GM19324 (cell line): Measurements from ENCODE around the gene VILL.
"Not testable (repeated sequence)": the region's sequence is repeated elsewhere in the genome, so short reads cannot be mapped to it uniquely, and the experiment has no call there.

ENCODE experiments used
- ATAC-seq: cut with Tn5 transposase; IDR thresholded peaks from one replicate; pipeline ENCODE4 v1.9.1; 2021; ENCODE audit warnings: mild to moderate bottlenecking, moderate library complexity; ENCODE audit not compliant: unreplicated experiment, low FRiP score

The VILL gene

DNA sequence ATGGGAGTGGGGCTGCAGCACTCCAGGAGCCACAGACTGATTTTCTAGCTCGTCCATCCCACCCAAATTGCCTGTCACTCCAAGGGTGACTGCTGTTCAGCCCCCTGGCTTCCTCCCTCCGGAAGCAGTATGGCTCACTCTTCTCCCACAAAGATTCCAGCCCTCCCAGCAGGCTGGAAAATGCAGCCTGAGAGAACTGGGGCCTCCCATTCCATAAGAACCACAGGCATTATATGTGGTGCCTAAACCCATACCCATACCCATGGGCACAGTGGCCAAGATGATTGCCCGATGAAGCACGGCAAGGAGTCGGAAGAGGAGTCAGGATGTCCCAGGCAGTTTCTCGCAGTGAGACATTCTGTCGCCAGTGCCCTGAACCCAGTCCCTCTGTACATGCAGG is 6.0 kb upstream of the VILL start:
- no peak for ATAC-seq

DNA sequence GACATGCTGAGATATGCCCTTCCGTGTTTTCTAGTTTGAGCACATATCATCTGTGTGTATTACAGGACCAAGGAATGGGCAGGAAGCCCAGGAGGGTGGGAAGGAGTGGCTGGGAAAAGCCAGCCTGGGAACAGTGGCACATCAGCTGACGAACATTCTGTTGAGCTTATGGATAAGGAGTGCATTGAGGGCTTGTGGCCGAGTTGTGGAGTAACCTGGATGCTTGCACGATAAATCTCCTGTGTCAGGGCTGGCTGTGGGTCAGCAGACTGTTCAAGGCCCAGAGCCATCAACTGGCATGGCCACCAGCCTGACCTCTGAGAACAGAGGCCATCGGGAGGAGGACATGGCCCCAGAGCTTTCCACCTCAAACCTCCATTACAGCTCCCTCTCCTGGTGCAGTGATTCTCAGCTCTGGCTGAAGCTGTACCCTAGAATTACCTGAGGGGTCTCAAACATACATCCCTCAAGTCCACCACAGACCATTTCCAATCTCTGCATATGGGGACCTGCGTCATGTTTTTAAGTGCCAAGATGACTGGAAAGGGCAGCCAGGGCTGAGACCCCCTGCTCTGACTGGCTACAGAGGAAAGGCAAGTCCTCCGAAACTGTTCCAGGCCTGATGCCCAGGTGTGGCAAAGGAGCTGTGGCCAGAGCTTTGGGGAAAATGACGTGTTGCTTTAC is 4.8 kb upstream of the VILL start:
- ATAC-seq = no peak

DNA sequence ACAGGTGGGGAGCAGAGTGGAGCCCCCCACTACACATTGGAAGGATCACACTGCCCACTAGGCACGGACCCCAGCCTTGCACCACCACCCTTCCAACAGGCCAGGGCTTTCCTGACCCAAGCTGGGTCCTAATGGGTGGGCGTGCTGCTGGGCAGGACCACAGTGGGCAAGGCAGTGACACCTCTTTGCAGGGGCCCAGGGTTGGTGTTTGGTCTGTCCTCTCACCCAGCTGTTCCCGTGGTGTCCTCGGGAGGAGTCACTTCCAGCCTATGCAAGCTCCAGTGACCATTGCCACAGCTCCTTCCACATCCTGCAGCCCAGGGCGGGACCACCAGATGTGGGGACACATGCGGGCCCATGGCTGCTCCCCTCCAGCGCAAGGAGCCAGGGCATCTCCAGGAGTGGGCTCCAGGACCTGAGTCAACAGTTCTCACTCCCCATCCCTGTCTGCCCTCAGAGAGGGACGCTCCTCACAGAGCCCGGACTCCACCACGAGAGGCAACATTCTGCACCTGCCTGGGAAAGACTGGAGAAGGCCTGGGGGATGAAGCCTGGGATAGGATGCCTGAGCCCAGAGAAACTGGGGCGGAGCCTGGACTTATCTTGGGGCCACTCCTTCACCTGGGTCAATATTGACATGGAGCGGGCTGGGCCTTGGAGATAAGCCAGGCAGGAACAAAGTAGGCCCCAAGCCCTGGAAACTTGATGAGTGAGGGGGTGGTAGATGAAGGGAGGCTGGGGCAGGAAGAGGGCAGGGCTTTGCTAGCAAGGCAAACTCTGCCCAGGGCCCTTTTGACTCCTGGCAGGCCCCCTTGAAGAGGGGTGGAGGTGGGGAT is 3.9 kb upstream of the VILL start:
- no peak for ATAC-seq

DNA sequence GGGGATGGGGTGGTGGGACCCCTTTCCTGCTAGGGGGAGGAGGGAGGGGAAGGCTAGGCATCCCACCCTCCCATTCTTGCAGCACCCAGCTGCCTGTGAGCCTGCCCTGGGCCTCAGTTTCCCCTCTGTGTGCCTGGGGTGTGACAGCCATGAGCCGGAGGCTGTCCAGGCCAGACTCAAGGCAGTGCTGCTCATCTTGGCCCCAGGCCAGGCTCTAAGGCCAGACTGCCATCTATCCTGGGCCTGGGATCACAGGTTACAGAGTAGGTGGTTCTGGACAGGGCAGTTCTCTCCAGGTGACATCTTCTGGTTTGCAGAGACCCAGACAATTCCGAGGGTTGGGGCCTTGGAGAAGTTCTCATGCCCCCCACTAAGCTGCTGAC is 3.3 kb upstream of the VILL start:
- ATAC-seq = no peak

DNA sequence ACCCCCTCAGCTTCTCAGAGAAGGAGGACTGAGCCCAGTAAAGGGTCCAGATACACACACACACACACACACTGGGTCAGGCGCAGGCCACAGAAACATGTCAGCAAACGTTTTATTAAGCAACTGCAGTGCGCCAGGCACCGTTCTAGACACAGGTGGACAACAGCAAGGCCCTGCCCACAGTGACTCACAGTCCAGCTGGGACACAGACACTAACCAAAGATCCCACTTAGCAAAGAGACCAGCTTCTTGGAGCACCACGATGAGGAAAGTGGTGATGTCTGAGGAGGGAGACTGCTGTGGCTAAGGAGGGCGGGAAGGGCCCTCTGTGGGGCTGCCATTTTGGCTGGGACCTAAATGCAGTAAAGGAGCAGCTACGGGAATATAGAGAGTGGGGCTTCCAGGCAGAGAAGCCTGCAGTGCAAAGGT is 2.8 kb upstream of the VILL start:
- ATAC-seq = no peak

DNA sequence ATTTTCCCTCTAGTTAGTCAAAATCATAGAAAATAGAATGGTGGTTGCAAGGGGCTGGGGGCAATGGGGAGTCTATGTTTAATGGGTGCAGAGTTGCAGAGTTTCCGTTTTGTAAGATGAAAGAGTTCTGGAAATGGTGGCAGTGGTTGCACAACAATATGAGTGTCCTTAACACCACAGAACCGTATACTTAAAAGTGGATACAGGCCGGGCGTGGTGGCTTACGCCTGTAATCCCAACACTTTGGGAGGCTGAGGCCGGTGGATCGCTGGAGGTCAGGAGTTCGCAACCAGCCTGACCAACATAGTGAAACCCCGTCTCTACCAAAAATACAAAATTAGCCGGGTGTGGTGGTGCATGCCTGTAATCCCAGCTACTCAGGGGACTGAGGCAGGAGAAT is 2.2 kb upstream of the VILL start:
- ATAC-seq = not testable (repeated sequence)

DNA sequence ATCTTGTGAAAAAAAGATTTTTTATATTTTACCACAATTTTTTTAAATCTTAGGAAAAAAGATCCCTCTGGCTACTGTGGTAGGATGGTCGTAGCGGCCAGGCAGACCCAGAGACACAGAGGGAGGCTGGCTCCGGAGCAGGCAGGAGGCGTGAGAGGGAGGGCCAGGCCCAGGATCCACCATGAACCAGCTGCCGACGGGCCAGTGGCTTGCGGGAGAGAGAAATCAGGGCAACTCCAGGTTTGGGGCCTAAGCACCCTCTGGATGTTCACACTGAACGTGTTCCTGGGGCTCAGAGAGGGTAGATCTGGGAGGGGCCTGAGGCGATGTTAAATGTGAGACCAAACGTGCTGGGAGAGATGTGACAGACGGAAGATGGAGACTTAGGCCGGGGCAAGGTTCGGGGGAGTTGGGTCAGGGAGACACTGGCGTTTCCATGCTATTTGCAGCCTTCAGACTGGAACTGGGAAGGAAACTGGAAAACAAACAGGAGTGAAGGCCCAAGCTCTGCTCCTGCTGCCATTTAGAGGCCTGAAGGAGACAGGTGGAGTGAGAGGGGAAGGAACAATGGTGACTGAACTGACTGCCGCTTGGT is 1.6 kb upstream of the VILL start:
- no peak for ATAC-seq

DNA sequence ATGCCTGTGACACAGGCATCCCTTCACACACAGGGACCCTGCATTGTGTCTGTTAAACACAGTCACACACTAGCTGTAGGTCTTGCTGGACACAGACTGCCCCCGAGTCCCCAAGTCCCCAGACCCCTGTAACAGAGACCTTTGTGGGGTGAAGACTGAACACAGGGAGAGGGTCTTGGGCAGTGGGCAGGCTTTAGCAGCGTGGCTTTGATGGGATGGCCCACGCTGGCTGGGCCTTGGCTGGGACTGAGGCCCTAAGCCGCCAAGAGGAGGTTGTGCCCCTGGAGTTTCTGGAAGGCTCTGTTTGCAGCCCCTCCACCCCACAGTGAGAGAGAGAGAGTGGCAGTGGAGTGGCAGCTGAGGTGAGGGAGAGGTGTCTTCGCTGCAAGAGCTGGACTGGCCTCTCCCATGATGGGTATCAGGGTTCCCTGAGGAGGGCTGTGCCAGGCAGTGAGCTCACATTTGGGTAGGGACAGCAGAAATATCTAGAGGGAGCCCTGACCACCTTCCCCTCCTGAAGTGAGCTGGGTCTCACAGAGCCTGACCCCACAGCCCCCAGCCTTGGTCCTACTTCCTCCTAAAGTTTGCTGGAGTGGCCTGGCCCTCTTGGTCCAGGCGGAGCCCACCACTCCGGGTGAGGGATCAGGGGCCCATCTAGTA is 635 bp upstream of the VILL start:
- ATAC-seq = no peak

DNA sequence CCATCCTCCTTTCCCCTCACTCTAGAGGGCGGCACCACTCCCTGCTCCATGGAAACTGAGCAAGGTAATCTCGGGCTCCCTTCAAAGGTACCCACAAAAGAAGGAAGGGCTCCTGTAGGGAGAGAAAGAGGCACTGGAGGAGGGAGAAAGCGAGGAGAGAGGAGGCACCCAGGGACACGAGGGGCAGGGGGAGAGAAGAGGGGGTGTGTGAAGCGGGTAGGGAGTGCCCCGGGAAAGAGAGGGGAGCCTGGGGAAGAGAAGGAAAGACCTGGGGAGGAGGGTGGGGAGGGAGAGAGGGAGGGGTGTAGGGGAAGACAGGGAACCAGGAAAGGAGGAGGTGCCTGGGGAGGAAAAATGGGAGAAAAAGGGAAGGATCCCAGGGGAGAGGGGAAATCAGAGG is 523 bp downstream of the VILL start:
- no peak for ATAC-seq

DNA sequence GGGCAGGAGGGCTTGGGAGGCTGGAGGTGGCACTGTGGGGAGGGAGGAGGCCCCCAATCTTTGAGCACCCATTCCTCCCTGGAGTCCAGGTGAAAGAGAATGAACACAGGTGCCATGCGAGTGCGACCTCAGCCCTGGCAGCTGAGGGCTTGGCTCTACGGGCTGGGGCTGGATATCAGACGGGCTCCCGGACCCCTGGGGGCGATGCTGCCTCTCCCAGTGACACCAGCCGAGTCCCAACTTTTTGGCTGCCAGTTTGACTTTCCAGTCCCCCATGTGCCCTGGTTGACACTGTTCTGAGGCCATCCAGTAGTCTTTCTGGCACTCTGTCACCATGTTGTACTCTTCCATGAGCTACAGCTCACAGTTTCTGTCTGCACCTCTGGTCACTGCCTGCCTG is 1.2 kb downstream of the VILL start:
- ATAC-seq = no peak

DNA sequence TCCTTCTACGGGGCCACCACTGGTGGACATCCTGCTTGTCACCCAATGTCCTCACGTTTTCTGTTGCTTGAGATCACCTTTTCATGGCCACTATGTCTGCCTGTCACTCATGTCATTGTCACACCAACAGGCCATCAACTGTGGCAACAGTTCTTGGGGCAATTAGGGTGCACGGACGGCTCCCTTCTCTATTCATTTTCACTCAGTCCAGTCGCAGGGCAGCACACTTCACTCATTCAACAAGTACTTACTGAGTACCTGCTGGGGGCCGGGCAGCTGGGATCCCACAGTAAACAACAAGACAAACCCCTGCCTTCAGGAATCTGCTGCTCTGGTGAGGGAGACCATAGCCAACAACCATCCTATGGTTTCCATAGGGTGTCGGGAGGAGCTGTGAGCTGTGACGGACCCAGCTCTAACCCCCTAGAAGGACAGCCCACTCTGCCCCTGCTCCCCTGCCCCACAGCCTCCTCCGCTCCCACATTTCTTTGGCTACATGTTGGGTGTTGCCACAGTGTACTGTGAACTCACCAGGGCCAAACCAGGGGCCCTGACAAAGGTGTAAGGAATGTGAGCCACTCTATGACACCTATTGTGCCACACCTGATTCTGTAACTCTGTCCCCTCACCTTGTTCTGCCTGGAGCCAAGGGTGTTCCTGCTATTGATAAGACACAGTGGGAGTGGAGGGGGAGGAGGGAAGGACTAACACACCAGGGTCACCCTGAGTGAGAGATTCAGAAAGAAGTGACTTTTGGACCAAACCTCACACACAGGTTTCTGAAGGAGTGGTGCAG is 1.9 kb downstream of the VILL start:
- ATAC-seq = no peak

DNA sequence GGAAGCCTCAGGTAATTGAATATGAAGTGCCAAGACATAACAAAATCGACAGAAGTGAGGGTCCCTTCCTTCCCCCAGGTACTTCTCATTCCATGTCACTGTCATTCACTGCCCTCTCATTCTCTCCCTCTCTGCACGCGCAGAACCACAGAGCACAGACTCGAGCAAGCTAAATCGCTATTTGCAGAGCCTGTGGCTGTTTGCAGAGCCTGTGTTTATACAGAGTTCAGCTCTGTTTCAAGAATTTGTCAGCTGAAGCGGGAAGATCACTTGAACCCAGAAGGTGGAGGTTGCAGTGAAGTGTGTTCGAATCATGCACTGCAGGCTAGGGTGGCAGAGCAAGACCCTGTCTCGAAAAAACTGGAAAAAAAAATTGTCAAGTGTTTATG is 2.5 kb downstream of the VILL start:
- no peak for ATAC-seq

DNA sequence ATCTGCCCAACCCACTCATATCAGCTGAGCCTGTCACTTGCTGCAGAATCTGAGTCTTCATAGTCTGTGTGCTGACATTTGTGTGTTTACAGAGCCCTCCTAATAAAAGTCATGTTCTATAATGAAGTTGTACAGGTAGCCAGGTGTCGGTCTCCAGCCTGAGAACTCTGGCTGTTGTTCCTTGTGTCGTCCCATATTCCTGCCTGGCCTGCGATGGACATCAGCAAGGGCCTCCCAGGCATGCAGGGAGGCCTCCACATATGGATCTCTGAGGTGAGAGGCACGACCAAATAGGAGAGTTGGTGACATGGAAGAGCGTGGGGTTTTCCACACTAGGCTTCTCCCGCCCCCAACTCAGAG is 2.9 kb downstream of the VILL start:
- no peak for ATAC-seq

DNA sequence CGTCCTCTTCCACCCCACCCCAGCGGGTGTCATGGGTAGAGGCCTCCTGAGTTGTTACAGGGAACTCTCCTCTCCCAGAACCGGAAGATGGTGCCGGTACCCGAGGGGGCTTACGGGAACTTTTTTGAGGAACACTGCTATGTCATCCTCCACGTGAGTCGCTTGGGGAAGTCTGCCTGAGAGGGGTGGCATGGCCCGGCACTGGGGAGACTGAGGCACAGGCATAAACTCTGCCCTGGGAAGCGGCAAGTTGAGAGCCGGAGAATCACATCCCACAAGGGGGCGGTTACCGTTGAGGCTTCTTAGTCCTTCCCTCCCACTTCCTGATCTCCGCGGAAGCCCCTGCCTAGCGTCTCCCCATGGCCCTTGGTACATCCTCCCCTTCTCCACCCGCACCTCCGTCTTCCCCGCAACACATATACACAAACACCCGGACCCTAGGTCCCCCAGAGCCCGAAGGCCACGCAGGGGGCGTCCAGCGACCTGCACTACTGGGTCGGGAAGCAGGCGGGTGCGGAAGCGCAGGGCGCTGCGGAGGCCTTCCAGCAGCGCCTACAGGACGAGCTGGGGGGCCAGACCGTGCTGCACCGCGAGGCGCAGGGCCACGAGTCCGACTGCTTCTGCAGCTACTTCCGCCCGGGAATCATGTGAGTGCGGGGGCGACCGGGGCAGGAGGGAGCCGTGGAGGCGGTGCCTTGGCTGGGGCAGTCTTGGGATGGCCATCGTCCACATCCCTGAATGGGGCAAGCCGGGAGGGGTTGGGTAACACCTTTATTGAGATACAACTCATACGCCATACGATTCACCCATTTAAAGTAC is 3.4 kb downstream of the VILL start:
- peak; percentile 54 for ATAC-seq

DNA sequence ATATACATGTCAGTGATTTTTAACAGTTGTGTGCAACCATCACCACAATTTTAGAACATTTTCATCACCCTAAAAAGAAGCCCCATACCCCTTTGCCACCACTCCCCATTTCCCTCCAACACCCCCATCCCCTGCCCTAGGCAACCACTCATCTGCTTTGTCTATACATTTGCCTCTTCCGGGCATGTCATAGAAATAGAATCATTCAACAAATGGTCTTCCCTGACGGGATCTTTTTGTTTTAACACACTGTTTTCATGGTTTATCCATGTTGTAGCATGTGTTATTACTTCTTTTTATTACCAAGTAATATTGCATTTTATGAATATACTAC is 4.0 kb downstream of the VILL start:
- ATAC-seq = no peak

DNA sequence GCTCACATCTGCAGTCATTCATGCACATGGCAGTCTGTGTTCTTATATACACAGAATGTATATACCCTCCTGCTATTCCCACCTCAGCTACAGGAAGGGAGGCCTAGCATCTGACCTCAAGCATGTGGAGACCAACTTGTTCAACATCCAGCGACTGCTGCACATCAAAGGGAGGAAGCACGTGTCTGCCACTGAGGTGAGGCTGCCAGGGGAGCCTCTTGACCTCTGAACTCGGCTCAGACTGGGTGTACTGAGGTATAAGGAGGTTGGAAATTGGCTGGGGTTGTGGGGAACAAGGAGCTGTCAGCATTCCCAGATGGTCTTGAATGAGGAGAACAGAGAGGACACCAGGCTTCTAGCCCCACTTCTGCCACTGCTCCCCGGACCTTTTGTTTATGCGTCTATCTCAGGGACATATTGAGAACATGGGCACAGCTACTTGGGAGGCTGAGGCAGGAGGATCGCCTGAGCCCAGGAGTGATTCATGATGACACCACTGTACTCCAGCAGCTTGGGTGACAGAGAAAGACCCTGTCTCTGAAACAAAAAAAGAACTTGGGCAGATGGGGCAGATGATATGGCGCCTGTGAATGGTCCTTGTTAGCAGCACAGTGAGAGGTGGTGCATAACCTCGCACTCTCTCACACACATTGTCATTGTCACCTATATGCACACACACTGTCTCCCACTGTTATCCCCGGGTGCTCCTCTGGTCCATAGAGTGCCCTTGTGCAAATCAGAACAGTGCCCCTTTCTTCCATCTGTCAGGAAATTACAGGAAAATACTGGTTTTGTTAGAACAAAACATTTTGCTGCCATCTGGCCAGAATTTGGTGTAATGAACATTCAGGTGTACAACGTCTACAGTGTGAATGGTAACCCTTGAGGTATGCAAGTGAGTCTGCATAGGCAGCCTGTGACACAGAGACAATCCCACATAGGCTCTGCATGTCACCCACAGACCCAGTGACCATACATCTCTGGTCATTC is 5.4 kb downstream of the VILL start:
- ATAC-seq = no peak

DNA sequence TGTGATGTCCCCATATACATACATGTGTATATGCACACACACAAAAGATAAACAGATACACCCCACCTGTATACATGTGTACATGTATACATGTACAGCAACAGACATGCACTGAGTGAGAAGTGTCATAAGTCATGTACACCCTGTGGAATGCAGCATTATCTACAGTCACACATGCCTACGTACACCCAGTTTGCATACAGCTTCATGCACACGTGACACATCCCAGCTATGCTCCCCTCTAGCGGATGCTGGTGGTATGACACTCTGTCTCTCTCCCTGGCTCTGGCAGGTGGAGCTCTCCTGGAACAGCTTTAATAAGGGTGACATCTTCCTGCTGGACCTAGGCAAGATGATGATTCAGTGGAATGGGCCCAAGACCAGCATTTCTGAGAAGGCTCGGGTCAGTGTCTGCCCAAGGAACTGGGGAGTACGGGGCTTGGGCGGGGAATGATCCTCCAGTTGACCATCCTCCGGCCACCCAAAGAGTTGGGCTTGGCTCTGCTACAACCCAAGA is 6.3 kb downstream of the VILL start:
- ATAC-seq = peak; percentile 50

DNA sequence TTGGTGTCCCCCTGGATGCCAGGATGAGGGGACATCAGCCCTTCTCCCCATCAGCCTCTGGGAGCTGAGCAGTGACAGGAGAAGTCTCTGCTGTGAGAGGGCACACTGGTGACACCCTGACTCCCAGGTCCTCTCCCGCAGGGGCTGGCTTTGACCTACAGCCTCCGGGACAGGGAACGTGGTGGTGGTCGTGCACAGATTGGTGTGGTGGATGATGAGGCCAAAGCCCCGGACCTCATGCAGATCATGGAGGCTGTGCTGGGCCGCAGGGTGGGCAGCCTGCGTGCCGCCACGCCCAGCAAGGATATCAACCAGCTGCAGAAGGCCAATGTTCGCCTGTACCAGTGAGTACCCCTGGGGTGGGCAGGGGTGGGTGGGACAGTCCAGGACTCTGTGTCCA is 6.8 kb downstream of the VILL start:
- no peak for ATAC-seq
